ENCODE data around the gene REG3A. TPM values are rescaled to one million over a fixed set of nuclear protein-coding genes. Genes with fewer than 3 reads are reported as not detected.

The REG3A gene
- total and polyA plus RNA-seq, 2 of the 8 experiments (the other 6 are each of a cell fraction or from before 2014, with no cell fraction given), result not detected

DNA sequence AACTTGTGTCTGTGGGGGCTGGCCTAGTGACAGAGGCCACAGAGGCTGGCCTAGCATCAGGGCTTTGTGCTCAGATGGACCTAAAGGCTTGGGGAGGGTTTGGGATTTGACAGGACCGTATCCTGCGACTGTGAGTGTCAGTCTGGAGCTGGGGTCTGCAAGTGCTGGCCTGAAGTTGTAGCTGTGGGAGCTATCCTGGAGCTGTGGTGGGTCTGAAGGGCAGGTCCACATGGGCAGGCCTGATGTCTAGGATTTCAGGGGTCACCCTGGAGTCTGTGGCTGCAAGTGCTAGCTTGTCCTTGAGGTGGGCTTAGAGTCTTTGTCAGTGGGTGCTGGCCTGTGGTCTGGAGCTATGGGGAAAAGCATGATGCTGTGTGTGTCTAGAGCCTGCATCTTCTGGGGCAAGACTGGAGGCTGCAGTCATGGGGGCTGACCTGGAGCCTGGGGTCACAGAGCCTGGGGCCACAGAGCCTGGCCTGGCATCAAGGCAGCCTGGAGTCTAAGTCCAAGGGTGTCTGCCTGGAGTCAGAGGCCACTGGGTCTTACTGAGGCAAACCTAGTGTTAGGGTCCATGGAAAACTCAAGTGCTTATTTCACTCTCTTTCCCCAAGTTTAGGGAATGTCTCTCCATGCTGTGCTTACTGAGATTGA, 3.6 kb downstream of the REG3A start (continued):
- TF ChIP-seq, protein P1, sequence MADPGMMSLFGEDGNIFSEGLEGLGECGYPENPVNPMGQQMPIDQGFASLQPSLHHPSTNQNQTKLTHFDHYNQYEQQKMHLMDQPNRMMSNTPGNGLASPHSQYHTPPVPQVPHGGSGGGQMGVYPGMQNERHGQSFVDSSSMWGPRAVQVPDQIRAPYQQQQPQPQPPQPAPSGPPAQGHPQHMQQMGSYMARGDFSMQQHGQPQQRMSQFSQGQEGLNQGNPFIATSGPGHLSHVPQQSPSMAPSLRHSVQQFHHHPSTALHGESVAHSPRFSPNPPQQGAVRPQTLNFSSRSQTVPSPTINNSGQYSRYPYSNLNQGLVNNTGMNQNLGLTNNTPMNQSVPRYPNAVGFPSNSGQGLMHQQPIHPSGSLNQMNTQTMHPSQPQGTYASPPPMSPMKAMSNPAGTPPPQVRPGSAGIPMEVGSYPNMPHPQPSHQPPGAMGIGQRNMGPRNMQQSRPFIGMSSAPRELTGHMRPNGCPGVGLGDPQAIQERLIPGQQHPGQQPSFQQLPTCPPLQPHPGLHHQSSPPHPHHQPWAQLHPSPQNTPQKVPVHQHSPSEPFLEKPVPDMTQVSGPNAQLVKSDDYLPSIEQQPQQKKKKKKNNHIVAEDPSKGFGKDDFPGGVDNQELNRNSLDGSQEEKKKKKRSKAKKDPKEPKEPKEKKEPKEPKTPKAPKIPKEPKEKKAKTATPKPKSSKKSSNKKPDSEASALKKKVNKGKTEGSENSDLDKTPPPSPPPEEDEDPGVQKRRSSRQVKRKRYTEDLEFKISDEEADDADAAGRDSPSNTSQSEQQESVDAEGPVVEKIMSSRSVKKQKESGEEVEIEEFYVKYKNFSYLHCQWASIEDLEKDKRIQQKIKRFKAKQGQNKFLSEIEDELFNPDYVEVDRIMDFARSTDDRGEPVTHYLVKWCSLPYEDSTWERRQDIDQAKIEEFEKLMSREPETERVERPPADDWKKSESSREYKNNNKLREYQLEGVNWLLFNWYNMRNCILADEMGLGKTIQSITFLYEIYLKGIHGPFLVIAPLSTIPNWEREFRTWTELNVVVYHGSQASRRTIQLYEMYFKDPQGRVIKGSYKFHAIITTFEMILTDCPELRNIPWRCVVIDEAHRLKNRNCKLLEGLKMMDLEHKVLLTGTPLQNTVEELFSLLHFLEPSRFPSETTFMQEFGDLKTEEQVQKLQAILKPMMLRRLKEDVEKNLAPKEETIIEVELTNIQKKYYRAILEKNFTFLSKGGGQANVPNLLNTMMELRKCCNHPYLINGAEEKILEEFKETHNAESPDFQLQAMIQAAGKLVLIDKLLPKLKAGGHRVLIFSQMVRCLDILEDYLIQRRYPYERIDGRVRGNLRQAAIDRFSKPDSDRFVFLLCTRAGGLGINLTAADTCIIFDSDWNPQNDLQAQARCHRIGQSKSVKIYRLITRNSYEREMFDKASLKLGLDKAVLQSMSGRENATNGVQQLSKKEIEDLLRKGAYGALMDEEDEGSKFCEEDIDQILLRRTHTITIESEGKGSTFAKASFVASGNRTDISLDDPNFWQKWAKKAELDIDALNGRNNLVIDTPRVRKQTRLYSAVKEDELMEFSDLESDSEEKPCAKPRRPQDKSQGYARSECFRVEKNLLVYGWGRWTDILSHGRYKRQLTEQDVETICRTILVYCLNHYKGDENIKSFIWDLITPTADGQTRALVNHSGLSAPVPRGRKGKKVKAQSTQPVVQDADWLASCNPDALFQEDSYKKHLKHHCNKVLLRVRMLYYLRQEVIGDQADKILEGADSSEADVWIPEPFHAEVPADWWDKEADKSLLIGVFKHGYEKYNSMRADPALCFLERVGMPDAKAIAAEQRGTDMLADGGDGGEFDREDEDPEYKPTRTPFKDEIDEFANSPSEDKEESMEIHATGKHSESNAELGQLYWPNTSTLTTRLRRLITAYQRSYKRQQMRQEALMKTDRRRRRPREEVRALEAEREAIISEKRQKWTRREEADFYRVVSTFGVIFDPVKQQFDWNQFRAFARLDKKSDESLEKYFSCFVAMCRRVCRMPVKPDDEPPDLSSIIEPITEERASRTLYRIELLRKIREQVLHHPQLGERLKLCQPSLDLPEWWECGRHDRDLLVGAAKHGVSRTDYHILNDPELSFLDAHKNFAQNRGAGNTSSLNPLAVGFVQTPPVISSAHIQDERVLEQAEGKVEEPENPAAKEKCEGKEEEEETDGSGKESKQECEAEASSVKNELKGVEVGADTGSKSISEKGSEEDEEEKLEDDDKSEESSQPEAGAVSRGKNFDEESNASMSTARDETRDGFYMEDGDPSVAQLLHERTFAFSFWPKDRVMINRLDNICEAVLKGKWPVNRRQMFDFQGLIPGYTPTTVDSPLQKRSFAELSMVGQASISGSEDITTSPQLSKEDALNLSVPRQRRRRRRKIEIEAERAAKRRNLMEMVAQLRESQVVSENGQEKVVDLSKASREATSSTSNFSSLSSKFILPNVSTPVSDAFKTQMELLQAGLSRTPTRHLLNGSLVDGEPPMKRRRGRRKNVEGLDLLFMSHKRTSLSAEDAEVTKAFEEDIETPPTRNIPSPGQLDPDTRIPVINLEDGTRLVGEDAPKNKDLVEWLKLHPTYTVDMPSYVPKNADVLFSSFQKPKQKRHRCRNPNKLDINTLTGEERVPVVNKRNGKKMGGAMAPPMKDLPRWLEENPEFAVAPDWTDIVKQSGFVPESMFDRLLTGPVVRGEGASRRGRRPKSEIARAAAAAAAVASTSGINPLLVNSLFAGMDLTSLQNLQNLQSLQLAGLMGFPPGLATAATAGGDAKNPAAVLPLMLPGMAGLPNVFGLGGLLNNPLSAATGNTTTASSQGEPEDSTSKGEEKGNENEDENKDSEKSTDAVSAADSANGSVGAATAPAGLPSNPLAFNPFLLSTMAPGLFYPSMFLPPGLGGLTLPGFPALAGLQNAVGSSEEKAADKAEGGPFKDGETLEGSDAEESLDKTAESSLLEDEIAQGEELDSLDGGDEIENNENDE (IDR thresholded peaks at IDR 0.05; ENCODE audit: insufficient replicate concordance, low read length), result no peak
- no peak for TF ChIP-seq POLR2AphosphoS5 (IDR thresholded peaks at IDR 0.05; ENCODE audit: low read depth, low read length)
- no peak for TF ChIP-seq SIX5 (IDR thresholded peaks at IDR 0.05; ENCODE audit: low read depth, low read length)
- TF ChIP-seq SUZ12 (IDR thresholded peaks at IDR 0.05; ENCODE audit: low read length), result no peak

All from H1 (cell line).